GM15510 (cell line): Measurements from ENCODE around the gene EIF2B5.

Experiments
- POLR2A ChIP-seq: IDR thresholded peaks from 3 replicates; pipeline ENCODE4 v1.6.1; 2011; ENCODE audit warnings: borderline replicate concordance; ENCODE audit not compliant: insufficient read length; ENCODE audit errors: extremely low read depth

The EIF2B5 gene

DNA sequence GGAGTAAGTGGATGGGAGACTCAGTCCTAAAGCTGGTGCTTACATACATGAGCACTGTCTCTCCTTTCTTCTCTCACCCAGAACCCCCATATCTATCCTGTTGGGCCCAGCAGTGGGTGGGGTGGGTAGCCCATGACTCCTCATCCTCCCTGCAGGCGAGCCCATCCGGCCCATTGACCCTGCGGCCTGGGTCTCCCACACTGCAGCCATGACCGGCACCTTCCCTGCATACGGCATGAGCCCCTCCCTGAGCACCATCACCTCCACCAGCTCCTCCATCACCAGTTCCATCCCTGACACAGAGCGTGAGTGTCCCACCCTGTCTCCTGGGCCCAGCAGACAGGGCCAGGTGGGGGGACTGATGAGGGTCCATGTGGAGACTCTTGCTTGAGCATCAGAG lies 31.5 kb downstream of the EIF2B5 start:
- TF ChIP-seq POLR2A, result no peak

DNA sequence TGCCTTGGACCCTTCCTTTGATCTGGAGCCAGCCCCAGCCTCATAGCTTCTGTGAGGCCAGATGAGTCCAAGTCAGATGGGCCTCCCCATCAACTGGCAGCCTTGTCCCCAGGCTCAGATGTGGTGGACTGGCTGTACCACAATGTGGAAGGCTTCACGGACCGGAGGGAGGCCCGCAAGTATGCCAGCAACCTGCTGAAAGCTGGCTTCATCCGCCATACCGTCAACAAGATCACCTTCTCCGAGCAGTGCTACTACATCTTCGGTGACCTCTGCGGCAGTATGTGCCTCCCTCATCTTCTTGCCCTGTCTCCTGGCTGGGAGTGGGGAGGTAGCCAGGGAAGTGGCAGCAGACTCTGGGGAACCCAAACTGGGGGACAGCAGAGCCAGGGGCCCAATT lies 32.6 kb downstream of the EIF2B5 start:
- TF ChIP-seq POLR2A, result no peak

DNA sequence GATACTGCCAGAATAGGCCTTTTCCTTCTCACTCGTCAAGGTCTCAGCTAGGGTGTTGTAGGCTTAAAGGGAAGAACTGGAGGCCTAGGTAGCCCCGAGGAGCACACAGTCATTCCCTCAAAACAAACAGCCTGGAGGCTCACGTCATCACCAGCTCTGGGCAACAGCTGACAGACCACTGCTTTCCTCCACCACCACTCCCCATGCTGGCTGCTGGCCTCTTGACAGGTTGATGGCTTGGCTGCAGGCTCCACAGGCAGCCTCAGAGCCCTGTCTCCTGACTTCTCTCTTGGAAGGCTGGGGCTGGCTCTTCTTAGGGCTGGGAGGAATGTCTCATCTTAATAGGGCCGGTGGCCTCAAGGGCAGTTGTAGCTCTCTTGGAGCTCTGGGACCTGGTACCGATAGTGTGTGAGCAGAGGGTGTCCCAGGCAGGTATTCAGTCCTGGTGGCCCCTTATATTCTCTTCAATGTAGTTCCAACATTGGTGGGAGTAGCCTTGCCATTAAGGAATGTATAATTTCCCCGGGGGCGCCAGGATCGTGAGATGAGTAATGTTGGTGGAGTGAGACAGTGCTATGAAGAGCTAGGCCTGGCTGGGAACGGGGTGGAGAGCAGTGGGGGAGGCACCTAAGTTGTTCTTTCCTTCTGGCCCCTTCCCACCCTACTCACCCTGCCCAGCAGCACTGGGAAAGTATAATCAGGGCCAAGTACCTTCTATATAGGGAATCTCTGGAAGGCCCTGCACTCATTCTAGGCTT lies 33.4 kb downstream of the EIF2B5 start:
- TF ChIP-seq POLR2A, result no peak

DNA sequence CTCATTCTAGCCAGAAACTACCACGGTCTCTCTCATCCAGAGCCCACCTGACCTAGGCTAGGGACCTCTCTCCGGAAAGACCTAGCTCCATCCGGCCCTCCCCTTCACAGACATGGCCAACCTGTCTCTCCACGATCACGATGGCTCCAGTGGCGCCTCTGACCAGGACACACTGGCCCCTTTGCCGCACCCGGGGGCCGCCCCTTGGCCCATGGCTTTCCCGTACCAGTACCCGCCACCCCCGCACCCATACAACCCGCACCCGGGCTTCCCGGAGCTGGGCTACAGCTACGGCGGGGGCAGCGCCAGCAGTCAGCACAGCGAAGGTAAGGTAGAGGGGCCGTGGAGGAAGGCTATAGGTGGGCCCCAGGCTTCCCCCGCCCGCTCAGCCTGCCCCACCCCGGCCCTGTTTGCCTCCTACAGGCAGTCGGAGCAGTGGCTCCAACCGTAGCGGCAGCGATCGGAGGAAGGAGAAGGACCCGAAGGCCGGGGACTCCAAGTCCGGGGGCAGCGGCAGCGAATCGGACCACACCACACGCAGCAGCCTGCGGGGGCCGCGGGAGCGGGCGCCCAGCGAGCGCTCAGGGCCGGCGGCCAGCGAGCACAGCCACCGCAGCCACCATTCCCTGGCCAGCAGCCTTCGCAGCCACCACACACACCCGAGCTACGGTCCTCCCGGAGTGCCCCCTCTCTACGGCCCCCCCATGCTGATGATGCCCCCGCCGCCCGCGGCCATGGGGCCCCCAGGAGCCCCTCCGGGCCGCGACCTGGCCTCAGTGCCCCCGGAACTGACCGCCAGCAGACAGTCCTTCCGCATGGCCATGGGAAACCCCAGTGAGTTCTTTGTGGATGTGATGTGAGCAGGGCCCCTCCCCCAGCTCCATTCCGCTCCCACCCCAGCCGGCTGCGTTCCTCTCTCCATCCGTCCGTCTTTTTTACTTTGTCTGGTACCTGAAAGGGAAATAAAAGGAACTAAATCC lies 35.0 kb downstream of the EIF2B5 start:
- TF ChIP-seq POLR2A, result no peak

DNA sequence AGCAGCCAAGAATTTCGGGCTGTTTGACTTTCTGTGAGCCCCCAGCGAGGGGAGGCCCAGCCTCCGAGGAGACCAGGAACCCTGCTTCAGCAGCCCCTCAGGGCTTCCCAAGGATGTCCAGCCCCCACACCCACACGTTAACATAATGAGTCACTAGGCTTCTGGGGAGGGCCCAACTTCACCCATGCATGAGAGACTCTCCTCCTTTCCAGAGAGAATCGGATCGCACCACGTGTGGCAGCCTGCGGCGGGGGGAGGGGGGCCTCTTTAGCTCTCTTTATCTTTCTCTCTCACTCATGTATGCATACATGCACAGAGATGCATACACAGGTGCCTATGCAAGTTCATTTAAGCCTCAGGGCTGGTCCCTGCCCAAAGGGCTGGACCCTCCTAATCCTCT lies 36.4 kb downstream of the EIF2B5 start:
- TF ChIP-seq POLR2A, result no peak

DNA sequence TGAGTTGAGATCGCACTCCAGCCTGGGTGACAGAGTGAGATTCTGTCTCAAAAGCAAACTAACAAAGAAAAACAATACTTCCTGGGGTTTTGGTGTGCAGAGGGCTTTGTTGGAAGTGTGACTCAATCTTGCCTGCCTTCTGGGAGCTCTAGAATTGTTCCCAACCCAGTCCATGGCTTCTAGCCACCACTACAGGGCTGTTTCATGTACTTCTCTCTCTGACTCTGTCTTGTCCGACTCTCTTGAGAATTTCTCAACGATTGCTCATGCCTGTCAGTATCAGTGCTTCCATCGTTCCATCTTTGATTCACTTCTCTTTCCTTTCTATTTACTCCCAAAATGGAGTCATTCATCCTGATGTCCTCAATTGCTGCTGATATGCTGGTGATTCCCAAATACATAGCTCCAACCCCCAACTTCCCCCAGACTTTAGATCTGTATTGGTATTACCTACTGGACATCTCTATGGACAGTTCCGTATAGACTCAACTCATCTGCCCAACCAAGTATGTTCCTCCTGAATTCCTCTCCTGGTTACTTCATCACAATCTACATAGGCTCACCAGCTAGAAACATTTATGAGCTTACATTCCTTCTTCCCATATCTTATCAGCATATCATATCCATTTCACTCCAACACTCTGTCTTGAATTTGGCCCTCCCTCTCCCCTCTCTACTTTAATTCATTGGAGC lies 37.7 kb downstream of the EIF2B5 start:
- no peak for TF ChIP-seq POLR2A

DNA sequence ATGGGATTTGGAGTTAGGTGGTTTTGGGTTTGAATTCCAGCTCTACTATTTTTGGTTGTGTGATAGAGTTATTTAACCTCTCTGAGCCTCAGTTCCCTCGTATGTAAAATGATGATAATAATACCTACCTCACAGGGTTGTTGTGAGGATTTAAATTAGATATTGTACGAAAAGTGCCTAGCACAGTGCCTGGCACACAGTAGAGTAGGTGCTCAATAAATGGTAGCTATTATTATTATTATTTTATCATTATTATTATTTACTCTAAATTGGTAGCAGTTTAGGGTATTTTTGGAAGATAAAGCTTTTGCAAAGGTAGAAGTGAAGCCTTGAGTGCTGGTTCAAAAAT lies 38.2 kb downstream of the EIF2B5 start:
- no peak for TF ChIP-seq POLR2A

DNA sequence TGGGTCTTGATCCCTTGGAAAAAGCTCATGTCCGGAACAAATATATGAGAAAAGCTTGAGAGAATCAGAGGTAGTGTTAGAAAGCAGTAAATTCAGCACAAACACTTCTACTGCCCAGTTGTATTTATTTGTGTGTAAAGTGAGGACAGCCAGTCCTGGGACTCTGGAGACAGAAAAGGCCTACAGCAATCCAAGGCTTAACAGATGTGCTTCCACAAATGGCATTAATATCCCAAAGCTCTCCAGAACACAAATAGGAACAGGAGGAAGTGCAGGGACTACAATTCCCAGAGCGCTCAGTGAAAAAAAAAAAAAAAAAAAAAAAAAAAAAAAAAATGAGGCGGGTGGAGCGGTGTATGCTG lies 39.1 kb downstream of the EIF2B5 start:
- TF ChIP-seq POLR2A, result no peak

DNA sequence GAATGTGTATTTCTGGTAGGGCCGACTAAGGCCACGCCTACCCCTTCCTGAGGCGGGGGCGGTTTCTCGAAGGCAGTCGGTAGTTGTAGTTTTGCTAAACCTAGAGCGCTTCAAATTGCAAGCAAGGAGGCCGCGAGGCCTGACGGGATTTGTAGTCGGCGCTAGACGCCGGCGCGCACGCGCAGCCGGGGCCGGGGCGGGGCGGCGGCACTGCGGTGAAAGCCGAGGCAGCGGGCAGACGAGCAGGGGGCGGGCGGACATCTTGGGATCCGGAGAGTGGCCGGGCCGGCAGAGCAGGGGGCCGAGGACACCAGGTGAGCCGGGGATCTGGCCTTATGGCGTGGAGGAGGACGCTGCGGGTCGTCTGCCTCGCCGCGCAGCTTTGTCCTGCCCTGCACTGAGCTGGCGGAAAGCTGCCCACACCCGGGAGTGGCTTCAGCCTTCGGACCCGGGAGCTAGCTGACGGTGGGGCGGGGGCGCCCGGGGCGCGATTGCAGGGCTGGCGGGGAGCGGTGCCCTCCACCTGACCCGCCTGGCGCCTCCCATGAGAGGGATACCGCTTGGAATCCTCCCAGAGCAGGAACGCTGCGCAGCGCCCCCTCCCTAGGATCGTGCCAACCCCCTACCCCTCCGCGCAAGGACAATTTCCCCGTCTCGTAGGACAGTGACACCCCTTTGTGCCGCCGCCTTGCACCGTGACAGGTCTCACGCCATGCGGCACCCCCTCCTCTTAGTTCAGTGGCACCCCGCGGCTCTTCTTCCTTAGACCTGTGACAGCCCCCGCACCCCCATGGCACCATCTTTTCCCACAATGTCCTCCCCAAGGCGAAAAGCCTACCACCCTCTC lies 39.7 kb downstream of the EIF2B5 start, which contains the start of gene AP2M1:
TSS of gene AP2M1 (plus strand) at position 210 of the 847 bp plus-strand sequence. CDS start 2,139 bp downstream, outside the sequence.
- TF ChIP-seq POLR2A, result peak; percentile 90

DNA sequence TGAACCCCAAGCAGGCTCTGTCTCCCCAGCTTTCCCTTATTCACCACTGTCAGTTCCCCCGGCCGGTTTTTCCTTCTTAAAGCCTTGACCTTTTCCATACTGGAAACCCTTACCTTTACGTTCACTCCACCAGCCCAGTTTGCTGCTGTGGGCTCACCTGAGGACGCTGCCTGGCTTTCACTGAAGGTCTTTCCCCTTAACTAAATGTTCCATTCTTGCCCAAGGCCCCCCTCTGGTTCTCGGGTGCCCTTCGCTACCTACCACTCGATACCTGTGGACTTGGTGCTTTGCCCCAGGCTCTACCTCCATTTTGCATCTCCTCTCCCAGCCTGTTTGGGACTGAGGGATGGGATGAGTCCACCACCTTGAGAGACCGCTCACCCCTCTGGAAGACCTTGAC lies 40.3 kb downstream of the EIF2B5 start:
- no peak for TF ChIP-seq POLR2A

DNA sequence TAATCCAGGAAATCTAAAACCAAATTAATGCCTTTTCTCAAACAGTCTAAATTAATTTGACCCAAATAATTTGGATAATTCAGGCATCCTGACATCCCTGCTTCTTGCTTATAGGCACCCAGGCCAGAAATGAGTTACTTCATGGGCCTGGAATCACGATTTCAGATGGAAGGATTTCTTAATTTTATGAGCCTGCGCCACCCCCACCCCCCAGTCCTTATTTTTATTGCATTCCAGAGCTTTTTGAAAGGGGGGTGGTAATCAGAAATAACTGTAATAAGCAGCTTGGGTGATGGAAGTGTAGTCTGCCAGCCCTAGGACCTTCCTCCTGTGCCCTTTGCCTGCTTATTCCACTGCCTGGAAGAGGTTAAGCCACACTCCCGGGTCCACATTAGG lies 40.8 kb downstream of the EIF2B5 start:
- no peak for TF ChIP-seq POLR2A

DNA sequence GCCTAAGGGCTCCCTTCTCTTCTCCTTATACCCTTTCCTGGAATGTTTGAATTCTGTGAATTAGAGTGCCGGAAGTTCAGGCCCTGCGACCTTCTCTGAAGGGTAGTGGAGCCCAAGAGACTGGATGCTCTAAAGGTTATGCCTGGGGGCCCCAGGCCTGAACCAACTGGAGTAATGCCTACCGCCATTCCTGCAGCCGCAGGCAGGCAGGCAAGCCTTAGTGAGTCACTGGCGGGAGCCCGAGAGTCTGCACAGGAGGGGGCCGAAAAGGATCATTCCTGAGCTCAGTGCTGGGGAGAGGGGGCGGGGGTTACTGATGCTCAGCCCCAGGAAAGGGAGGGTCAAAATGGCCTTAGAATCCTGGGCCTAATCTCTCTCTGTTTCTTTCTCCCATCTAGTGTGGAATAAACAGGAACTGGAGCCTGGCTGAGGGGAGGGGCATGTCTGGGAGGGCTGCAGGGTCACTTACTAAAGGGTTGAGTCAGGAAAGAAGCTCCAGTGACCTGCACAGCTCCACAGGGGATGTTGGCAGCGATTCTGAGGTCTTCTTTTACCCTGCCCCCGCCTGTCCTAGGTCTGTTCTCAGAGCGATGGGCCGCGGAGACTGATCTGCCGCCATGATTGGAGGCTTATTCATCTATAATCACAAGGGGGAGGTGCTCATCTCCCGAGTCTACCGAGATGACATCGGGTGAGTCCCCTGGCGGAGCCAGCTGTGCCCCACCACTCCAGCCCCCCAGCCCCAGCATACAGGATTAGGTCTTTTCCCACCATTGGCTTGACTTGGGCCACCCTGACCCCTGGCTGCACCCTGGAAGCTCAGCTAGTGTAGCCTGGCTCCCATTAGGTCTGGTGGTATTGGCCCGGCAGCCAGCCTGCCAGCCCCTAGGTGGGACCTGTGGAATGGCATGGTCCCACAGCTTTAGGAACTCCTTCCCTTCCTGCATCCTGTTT lies 41.5 kb downstream of the EIF2B5 start:
- TF ChIP-seq POLR2A, result no peak

DNA sequence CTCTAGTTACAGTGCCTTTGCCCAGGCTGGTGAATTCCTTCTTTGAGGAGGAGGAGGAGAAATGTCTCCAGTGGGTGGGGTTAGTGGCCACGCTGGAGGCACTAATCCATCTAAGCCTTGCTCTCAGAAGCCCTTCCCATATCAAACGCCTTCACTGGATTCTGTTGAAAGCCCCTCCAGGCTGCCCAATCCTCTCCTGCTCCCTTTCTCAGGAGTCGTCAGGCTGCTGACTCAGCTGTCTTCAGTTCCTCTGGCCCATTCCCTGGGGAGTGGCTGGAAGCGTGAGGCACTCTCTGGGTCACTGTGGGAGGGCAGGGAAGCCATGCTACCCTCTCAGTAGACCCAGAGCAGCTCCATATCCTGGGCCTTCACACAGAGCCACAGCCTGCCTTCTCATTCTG lies 42.2 kb downstream of the EIF2B5 start:
- no peak for TF ChIP-seq POLR2A
